Anterior cingulate cortex (tissue), 58 donors: ENCODE results near the gene CIPC.

Experiments used
- DNase-seq, 58 donors: peaks; one replicate each; lab custom pipeline; 2025; lab: John Stamatoyannopoulos, UW

Gene CIPC

DNA sequence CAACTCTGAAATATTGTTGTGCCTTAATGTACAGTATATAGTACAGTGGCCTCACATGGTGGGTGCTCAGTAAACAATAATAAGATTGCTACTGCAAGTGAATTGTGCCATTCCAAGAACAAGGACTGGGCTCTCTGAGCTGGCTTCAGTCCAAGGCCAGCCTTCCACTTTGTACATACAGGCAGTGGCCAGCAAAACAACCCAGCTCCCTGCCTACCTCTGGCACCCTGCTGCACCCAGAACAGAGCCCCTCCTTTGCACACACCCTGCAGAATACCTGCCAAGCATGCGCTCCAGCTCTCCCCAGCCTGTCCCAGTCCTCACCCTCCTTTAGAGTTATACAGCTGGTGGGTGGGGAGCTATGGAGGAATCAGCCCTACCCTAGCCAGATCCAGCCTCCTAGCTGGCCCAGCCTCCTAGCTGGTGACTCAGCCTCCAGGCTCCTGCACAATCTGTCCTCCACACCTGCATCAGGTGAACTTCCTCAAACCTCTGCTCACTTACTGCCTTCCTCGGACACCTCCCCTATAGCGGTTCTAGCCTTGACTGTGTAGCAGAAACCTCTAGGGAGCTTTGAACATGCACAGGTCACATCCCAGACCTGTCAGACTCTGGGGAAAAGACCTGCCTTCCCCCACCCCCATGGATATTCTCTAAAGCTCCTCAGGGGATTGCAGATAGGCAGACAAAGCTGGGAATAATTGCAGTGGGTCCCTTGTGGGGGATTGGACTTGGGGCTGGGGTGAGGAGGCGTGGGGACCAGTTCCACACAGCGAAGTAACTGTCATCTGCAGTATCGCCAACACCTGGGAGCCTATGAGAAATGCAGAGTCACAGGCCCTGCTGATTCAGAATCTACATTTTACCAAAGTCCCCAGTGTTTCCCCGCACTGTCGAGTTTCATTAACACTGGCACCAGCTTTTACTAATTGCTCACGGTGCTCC, 25.6 kb downstream of the CIPC start:
- DNase-seq: peak in 37 of 58 donors; percentile 16 to 80 (median 44)

DNA sequence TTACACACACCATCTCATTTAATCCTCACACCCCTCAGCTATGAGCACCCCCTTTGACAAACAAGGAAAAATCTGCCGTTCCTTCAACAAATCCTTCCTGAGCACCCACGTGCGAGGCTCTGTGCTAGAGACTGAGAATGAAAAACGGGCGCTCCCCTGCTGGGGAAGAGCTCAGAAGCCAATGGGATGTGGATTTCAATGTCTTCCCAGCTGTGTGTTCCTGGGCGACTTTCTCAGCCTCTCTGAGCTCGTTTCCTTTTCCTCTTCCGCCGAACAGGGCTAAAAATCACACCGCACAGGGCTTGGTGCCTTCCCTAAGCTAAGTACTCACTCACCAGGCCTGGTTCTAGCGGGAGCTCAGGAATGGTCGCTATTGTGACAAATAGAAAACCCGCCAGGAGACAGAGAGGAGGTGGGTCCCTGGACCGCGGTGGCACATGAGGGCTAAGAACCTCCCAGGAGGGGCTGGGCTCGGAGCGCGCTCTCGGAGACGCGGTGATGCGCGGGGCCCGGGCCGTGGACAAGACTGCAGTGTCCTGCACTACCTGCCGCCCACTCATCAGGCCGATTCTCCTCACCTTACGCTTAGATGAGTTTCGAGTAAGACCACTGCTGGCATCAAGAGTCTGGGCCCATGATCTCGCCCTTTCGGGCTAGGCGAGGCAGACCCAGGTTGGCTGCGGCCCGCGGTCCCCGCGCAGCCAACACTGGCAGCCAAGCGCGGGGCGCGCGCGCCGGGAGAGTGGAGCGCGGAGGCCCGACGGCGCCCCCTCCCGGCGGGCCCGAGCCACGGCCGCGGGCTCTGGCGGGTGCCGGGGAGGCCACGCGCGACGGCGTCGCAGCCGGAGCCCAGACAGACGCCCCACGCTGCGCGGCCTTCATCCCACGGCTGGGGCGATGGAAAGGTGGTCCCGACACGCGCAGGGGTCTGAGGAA, 26.6 kb downstream of the CIPC start:
- DNase-seq: peak in 49 of 58 donors; percentile 34 to 87 (median 66)

DNA sequence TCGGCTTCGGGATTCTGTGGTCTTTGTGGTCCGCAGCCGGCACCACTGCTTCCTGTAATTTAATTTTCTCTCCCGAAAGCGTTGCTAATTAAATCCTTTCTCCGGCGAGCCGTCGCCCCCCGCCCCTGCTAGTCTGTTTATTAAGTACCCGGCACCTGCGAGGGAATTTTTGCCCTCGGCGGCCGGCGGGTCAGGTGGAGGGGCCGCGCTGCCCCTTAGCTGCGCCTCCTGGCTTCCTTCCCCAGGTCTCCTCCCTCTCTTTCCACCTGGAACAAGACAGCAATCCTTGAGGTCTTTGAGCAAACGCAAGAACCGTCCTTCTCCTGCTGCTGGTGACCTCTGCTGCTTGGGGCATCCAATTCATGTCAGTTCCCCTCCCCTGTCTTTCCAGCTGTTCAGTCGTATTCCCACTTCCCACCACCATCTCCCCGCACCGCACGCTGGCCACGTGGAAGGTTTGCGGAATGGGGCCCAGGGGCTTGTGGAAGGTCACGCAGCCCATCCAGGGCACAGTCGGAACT, 27.3 kb downstream of the CIPC start:
- DNase-seq: no peak

GRCh38 chr14:77125823-77126325, 27.8 kb downstream of the CIPC start:
- no peak for DNase-seq

DNA sequence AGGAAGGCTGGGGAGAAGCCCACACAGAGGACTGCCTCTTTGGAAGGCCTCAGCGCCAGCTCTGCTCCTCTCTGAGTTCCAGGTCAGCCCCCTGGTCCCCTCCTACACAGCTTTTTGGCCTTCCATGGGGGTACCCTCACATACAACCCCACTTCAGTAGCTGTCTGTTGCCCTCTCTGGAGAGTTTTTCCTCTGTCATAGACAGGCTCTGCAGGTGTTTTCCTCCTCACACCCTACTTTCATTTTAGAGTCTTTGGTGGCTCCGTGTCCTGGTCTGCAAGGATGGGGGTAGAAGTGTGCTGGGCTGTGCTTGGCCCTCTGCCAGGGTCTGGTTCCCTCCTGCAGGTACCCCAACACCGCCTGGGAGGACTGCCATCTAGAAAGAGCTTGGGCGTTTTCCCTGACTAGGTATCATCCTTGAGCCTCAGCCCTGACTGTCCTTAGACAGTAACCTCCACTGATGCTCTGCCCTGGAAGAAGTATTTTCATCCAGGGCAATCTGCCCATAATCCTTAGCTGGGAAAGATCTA, 28.5 kb downstream of the CIPC start:
- DNase-seq: no peak

DNA sequence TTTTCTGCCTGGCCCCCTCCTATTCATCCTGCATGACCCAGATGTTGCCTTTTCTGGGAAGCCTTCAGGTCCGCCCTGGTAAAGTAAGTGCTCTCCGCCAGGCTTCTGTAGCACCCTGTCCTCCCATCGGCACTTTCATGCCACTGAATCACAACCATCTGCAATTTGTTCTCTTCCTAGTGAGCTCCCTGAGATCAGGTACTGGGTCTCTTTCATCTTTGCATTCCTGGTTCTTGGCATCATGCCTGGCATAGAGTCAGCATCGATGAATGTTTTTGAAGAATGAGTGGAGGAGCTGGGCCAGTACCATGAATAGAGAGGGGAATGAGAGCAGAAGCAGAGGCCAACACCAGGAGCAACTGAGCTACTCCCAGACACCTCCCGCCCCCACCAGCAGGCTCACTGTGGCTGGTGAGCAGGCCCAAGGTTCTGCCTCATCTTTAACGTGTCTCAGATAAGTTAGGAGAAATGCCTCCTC, 30.4 kb downstream of the CIPC start:
- peak in 3 of 58 donors; percentile 19 to 52 (median 24) for DNase-seq

DNA sequence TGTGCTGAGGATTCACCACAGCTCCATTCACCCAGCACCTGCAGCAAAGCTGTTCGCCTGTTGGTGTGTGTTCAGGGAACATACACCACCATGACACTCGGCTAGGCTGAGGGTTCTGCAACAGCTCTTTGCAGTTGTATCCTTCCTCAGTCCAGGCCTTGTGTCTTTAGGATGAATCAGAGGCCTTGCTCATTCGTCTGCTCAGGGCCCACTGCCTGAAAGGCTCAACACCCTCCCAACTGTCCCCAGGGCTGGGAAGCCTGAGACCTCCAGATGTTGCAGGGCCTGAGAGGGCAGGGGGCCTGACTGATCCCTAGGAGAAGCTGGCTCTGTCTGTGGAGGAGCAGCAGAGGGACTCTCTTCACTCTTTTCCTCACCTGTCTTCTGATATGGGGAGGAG, 32.3 kb downstream of the CIPC start:
- DNase-seq: no peak

GRCh38 chr14:77131206-77131605, 33.1 kb downstream of the CIPC start:
- DNase-seq: no peak

GRCh38 chr14:77131871-77132486, 33.9 kb downstream of the CIPC start:
- DNase-seq: no peak

DNA sequence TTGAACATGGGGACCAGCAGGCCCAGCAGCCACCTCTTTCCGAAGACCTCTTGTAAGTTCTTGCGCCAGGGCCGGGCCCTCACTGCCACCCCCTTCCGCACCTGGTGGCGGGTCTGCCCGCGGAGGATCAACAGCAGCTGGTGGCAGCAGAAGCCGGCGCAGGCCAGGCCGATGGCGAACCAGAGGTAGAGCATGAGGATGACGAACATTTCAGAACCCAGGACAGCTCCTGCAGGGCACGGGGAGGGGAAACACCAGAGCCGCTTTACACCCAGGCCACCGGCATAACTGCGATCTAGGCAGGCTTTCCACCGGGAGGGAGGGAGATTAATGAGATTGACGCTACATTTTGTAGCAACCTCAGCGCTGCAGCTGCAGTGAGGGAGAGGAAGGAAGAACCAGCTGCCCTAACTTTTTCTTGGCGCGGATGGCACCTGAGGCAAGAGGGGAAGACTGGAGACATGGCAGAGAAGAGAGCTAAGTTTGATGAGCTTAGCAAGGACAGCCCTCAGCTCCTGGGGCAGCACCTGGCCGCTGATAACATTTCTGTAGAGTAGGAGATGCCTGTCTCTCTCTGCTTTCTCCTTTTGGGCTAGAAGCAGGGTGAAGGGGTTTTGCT, 35.8 kb downstream of the CIPC start:
- DNase-seq: peak in 4 of 58 donors; percentile 10 to 37 (median 22)

- no peak for DNase-seq
Measured at GRCh38 chr14:77139022-77139421, 41.0 kb downstream of the CIPC start.

DNA sequence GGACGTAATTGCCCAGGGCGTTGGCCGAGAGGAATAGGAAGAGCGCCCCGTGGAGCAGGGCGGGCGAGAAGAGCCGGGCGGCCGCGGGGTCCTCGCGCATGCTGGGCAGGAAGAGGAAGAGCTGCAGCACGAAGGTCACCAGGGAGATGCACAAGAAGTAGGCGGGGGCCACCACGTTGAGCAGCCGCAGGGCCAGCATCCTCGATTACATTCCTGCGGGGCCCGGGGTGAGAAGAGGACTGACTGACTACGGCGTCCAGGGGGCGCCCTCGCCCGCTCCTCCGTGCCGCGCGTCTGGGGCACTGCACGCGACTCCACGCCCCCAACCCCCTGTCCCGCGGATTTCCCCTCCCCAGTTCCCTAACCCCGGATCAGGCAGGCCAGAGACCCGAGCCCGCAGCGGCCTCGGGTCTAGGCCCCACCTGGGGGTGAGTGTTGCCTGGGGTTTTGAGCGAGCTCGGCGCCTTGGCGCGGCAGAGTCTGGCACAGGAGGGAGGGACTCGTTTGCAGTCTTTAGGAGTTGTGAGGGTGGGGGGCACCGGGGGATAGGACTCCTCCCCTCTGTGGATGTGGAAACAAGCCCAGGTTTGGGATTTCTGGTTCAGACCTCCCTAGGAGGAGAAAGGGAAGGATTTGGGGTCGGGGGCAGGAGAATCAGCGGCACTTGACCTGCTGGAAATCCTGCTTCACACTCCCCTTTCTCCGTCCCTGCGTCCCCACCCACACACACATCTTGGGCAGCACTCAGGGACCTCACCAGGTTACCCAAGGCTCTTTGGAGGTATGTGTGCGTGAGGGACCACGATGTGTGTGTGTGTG, 41.7 kb downstream of the CIPC start:
- DNase-seq: peak in 32 of 58 donors; percentile 13 to 72 (median 28)

DNA sequence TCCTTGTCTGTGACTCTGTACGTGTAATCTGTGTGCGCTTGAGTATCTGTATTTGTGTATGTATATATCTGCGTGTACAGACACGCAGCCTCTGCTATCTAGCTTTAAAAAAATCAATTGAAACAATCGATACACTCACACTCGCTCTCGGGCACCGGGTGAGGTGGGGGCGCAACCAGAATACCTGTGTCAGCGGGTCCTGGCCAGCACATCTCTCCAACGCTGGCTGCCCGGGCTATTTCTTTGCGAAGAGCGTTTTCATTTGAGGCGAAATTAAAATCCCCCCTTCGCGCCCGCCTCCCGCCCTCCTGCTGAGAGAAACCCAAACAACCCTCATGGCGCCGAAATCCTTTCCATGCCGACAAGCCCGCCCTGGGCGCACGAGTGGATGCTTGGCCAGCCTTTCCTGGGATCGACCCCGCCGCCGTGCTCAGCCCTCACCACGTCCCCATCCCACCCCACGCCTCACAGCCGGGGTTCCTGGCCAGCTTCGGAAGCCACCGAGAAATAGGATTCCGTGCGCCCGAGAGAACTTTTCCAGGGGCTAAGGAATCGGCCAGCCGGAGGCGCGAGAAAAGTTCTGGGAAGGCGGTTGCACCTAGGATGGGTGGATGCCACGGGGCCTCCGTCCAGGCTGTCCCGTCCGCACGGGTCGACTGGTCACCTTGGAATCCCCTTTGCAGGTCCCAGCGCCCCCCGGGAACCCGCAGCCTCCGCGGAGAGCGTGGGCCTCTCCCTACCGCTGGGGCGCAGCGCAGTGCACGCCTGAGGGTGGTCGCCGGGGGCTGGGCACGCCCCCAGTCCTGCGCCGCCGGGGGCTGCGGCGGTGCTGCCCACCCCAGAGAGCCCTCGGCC, 42.5 kb downstream of the CIPC start:
- DNase-seq: peak in 3 of 58 donors; percentile 28 to 37 (median 28)

- peak in 50 of 58 donors; percentile 21 to 78 (median 50) for DNase-seq
Measured at GRCh38 chr14:77141214-77142004, 43.4 kb downstream of the CIPC start, which contains the start of gene ZDHHC22. ZDHHC22 (minus strand) TSS chr14:77141791; CDS start chr14:77139738, 2,053 bp downstream.

DNA sequence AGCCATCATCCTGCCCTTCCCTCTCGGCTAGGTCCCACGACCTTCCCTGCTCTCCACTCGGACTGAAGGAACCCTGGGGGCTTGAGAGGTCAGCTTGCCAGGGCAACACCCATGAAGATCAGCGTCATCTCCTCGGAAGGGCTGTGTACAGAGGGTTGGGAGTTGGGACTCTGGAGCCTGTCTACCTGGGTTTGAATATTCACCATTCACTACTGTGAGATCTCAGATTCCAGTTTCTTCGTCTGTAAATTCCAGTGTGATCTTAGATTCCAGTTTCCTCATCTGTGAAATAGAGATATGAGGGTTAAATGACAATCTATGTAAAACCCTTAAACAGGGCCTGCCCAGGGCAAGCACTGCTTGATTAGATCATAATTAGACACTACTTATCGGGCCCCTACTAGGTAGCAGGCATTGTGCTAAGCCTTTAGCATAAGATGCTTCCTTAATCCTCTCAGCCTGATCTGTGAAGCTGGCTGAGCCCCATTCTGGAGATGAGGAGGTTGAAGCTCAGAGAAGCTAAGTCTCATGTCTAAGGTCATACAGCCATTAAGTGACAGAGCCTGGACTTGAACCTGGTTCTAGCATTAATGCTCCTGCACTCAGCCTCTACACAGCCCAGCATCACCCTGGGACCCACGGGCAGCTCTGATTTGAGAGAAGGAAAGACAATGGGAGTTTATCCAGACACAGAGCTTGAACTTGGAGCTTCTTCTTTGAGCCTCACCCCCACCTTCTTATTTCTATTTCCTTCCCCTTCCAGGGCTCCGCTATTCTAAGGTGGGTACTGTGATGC, 44.1 kb downstream of the CIPC start:
- no peak for DNase-seq
